Left hindlimb (tissue), 1 donor: Measurements from ENCODE around the gene CYSTM1.
"Not testable (repeated sequence)": the region's sequence is repeated elsewhere in the genome, so short reads cannot be mapped to it uniquely, and the experiment has no call there.

Experiments used
- DNase-seq: peaks from one replicate; pipeline ENCODE4 v3.0.0-alpha.2; 2018

The CYSTM1 gene

GRCh38 chr5:140181002-140181483 is 6.1 kb downstream of the CYSTM1 start:
- no peak for DNase-seq

- no peak for DNase-seq
Observed at GRCh38 chr5:140181525-140181924, 6.5 kb downstream of the CYSTM1 start.

GRCh38 chr5:140182075-140182711 is 7.2 kb downstream of the CYSTM1 start:
- DNase-seq: no peak

- no peak for DNase-seq
Observed at GRCh38 chr5:140182803-140183367, 7.9 kb downstream of the CYSTM1 start.

- no peak for DNase-seq
Observed at GRCh38 chr5:140185409-140185808, 10.4 kb downstream of the CYSTM1 start.

- DNase-seq: no peak
Observed at GRCh38 chr5:140186267-140186671, 11.3 kb downstream of the CYSTM1 start.

- DNase-seq: no peak
Observed at GRCh38 chr5:140189253-140189652, 14.3 kb downstream of the CYSTM1 start.

- no peak for DNase-seq
Observed at GRCh38 chr5:140189977-140190871, 15.2 kb downstream of the CYSTM1 start.

GRCh38 chr5:140190872-140191218 is 15.9 kb downstream of the CYSTM1 start:
- DNase-seq: no peak

- no peak for DNase-seq
Observed at GRCh38 chr5:140192715-140193430, 17.9 kb downstream of the CYSTM1 start.

- no peak for DNase-seq
Observed at GRCh38 chr5:140194662-140195061, 19.7 kb downstream of the CYSTM1 start.

- no peak for DNase-seq
Observed at GRCh38 chr5:140196115-140196814, 21.3 kb downstream of the CYSTM1 start.

- no peak for DNase-seq
Observed at GRCh38 chr5:140197023-140197422, 22.0 kb downstream of the CYSTM1 start.

GRCh38 chr5:140198915-140199314 is 23.9 kb downstream of the CYSTM1 start:
- not testable (repeated sequence) for DNase-seq

GRCh38 chr5:140202078-140202477 is 27.1 kb downstream of the CYSTM1 start:
- DNase-seq: no peak

GRCh38 chr5:140202610-140203009 is 27.6 kb downstream of the CYSTM1 start:
- no peak for DNase-seq

GRCh38 chr5:140205216-140205615 is 30.2 kb downstream of the CYSTM1 start:
- no peak for DNase-seq

GRCh38 chr5:140205952-140206351 is 31.0 kb downstream of the CYSTM1 start:
- no peak for DNase-seq

GRCh38 chr5:140207250-140207964 is 32.4 kb downstream of the CYSTM1 start:
- no peak for DNase-seq

GRCh38 chr5:140208065-140208464 is 33.1 kb downstream of the CYSTM1 start:
- no peak for DNase-seq

- DNase-seq: no peak
Observed at GRCh38 chr5:140213370-140213983, 38.5 kb downstream of the CYSTM1 start.
